Measurements from ENCODE around the gene ZBTB42. TPM values are rescaled to one million over a fixed set of nuclear protein-coding genes. Genes with fewer than 3 reads are reported as not detected.

ZBTB42 gene
- total and polyA plus RNA-seq, 4 donors, result 1.5 to 9.4 (median 4.9) TPM

DNA sequence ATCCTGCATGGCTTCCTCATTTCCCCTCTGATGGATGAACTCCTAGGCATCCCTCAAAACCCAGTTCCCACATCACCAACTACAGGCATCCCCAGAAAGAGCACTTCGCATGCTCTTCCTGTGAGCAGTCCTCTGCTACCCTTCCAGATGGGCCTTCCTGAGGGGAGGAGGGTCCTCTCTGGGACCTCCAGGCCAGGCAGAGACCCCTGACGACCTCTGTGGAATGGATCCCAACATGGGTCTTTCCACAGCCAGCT, 7.3 kb upstream of the ZBTB42 start (continued):
- no peak for TF ChIP-seq CTCF (IDR thresholded peaks at IDR 0.05; ENCODE audit: low read depth, low read length, missing input control)
- TF ChIP-seq, protein P1, sequence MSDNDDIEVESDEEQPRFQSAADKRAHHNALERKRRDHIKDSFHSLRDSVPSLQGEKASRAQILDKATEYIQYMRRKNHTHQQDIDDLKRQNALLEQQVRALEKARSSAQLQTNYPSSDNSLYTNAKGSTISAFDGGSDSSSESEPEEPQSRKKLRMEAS (IDR thresholded peaks at IDR 0.05), result no peak

DNA sequence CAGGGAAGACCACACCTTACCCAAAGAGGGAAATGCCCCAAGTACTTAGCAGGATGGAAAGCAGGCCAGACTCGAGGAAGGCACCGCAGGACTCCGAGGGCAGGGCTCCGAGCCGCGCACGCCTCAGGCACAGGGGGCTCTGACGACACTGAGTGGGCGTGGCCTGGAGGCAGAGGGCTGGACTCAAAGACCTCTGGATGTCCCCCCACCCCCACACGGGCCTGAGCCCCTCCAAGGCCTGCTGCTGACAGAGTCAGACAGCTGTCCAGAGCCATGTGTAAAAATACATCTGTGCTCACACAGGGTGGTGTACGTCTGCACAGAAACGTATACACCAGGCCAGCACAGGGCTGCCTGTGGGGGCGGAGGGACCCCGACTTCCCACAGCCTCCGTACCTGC, 6.8 kb upstream of the ZBTB42 start:
- 4% methylated on average over 15 of the region's 15 CpGs for WGBS

DNA sequence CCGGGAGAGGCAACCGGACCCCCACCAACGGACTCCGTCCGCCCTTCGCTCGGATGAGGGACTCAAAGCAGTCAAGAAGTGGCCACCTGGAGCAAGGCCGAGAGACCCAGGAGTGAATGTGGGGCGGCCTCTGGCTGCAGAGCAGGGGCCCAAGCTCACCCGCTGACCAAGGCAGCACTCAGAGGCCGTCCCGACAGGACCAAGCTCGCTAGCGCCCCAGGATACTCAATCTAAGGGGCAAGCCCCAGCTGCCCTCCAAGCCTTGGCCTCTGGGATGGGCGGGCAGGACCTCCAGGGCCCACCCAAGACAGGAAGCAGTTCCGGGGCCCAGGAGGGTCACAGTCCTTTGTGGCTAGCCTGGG, 6.3 kb upstream of the ZBTB42 start:
- Histone ChIP-seq H3K4me3 (ENCODE audit: low read depth in 1 of 3, low read length in 3 of 3) (peak overlapping the region; percentile 51 to 89 (median 74)), H3K9me3 (ENCODE audit: control insufficient read depth in 4 of 4, low read length in 3 of 4) (no peaks in the 10 kb centered on the region), H3K9ac (ENCODE audit: low read depth in 1 of 2, low read length in 2 of 2) (peak overlapping the region; percentile 77 to 82), H3K27me3 (ENCODE audit: control insufficient read depth in 4 of 4, insufficient read depth in 4 of 4, low read length in 3 of 4) (no peaks in the 10 kb centered on the region), H3K4me1 (ENCODE audit: control insufficient read depth in 4 of 4, insufficient read depth in 4 of 4, low read length in 3 of 4) (peaks cover 35 to 64% (median 54%) of the 10 kb centered on the region in 4 donors), H3K36me3 (ENCODE audit: control insufficient read depth in 4 of 4, insufficient read depth in 3 of 4, low read depth in 1 of 4, low read length in 3 of 4) (no peaks in the 10 kb centered on the region), H3K27ac (ENCODE audit: low read depth in 1 of 2, low read length in 2 of 2) (peak overlapping the region; percentile 75 to 76)
- 4% methylated on average over 16 of the region's 16 CpGs for WGBS
- TF ChIP-seq GABPA (IDR thresholded peaks at IDR 0.05 in 1 of 2, conservative IDR thresholded peaks at IDR 0.05 in 1 of 2), result no peak
- TF ChIP-seq RAD21 (IDR thresholded peaks at IDR 0.05), result peak in 1 of 2 donors; percentile 16
- no peak for DNase-seq (ENCODE audit: low spot score)

More for the DNA sequence above, 6.8 kb upstream of the ZBTB42 start:
- no peak for TF ChIP-seq GABPA (IDR thresholded peaks at IDR 0.05 in 1 of 2, conservative IDR thresholded peaks at IDR 0.05 in 1 of 2)
- peak in 1 of 2 donors; percentile 25 for TF ChIP-seq HNF4A (conservative IDR thresholded peaks at IDR 0.05)
- Histone ChIP-seq H3K36me3 (ENCODE audit: control insufficient read depth in 4 of 4, insufficient read depth in 3 of 4, low read depth in 1 of 4, low read length in 3 of 4) (no peaks in the 10 kb centered on the region), H3K9me3 (ENCODE audit: control insufficient read depth in 4 of 4, low read length in 3 of 4) (no peaks in the 10 kb centered on the region), H3K4me1 (ENCODE audit: control insufficient read depth in 4 of 4, insufficient read depth in 4 of 4, low read length in 3 of 4) (peaks cover 38 to 69% (median 59%) of the 10 kb centered on the region in 4 donors), H3K4me3 (ENCODE audit: low read depth in 1 of 3, low read length in 3 of 3) (peak overlapping the region; percentile 51 to 89 (median 74)), H3K27ac (ENCODE audit: low read depth in 1 of 2, low read length in 2 of 2) (peak overlapping the region; percentile 75 to 76), H3K27me3 (ENCODE audit: control insufficient read depth in 4 of 4, insufficient read depth in 4 of 4, low read length in 3 of 4) (no peaks in the 10 kb centered on the region), H3K9ac (ENCODE audit: low read depth in 1 of 2, low read length in 2 of 2) (peak overlapping the region; percentile 77 to 82)
- no peak for DNase-seq (ENCODE audit: low spot score)

- Histone ChIP-seq H3K4me3 (ENCODE audit: low read depth in 1 of 3, low read length in 3 of 3) (peak within 1 kb of the TSS; percentile 51 to 89 (median 74)), H3K9me3 (ENCODE audit: control insufficient read depth in 4 of 4, low read length in 3 of 4) (no peaks in the 10 kb centered on the region), H3K9ac (ENCODE audit: low read depth in 1 of 2, low read length in 2 of 2) (peak within 1 kb of the TSS; percentile 77 to 82), H3K36me3 (ENCODE audit: control insufficient read depth in 4 of 4, insufficient read depth in 3 of 4, low read depth in 1 of 4, low read length in 3 of 4) (no peaks in the 10 kb centered on the region), H3K27me3 (ENCODE audit: control insufficient read depth in 4 of 4, insufficient read depth in 4 of 4, low read length in 3 of 4) (no peaks in the 10 kb centered on the region), H3K4me1 (ENCODE audit: control insufficient read depth in 4 of 4, insufficient read depth in 4 of 4, low read length in 3 of 4) (peaks cover 35 to 58% (median 48%) of the 10 kb centered on the region in 4 donors), H3K27ac (ENCODE audit: low read depth in 1 of 2, low read length in 2 of 2) (peak within 1 kb of the TSS; percentile 80 to 86)
- under 1% methylated on average over 123 of the region's 124 CpGs for WGBS
- no peak for DNase-seq (ENCODE audit: low spot score)
- TF ChIP-seq NR2F2 (IDR thresholded peaks at IDR 0.05), result no peak
- TF ChIP-seq CTCF (IDR thresholded peaks at IDR 0.05; ENCODE audit: low read depth, low read length, missing input control), result no peak
- no peak for TF ChIP-seq HNF4G (IDR thresholded peaks at IDR 0.05)
- TF ChIP-seq SP1 (IDR thresholded peaks at IDR 0.05), result no peak
- no peak for TF ChIP-seq JUND (IDR thresholded peaks at IDR 0.05)
- no peak for TF ChIP-seq ZBTB33 (IDR thresholded peaks at IDR 0.05)
- no peak for TF ChIP-seq REST (IDR thresholded peaks at IDR 0.05)
- TF ChIP-seq TAF1 (conservative IDR thresholded peaks at IDR 0.05), result no peak
- TF ChIP-seq FOXA1 (IDR thresholded peaks at IDR 0.05), result no peak
- no peak for TF ChIP-seq HNF4A (conservative IDR thresholded peaks at IDR 0.05)
- no peak for TF ChIP-seq RXRA (IDR thresholded peaks at IDR 0.05)
- TF ChIP-seq EGR1 (IDR thresholded peaks at IDR 0.05; ENCODE audit: low read depth in 2 of 2), result no peak
- no peak for TF ChIP-seq FOXA2 (IDR thresholded peaks at IDR 0.05)
Observed at GRCh38 chr14:104794993-104795780, 5.7 kb upstream of the ZBTB42 start, which contains the start of gene AKT1. AKT1 (minus strand) TSS chr14:104795748; CDS start chr14:104792643, 3,105 bp downstream.

Data from liver (tissue), 9 donors.